Hepatocyte (in vitro differentiated cells): Measurements from ENCODE around the gene LLGL2. TPM values are rescaled to one million over a fixed set of nuclear protein-coding genes. Genes with fewer than 3 reads are reported as not detected.
A peak's percentile ranks its signal among the peaks of the same experiment; 100 is the strongest.

Experiments used
- DNase-seq: peaks from one replicate; pipeline ENCODE4 v3.0.0-alpha.2; 2016; ENCODE audit warnings: low spot score
- H2AFZ ChIP-seq: fragments of 200-600 bp; sonication (generic); 2 replicates; pipeline ENCODE4 v1.6.0; 2016; ENCODE audit warnings: antibody characterized with exemption, mild to moderate bottlenecking
- H3K27ac ChIP-seq: fragments of 200-600 bp; sonication (generic); 2 replicates; pipeline ENCODE4 v1.5.1; 2016; ENCODE audit warnings: mild to moderate bottlenecking
- H3K27me3 ChIP-seq: fragments of 200-600 bp; sonication (generic); 2 replicates; pipeline ENCODE4 v1.6.1; 2016
- H3K36me3 ChIP-seq: fragments of 200-600 bp; sonication (generic); replicated peaks from 2 replicates; pipeline ENCODE4 v1.5.1; 2016; ENCODE audit warnings: low read depth; ENCODE audit not compliant: insufficient read depth
- H3K4me1 ChIP-seq: fragments of 200-600 bp; sonication (generic); 2 replicates; pipeline ENCODE4 v1.5.1; 2016; ENCODE audit warnings: mild to moderate bottlenecking, moderate library complexity; ENCODE audit not compliant: insufficient read depth
- H3K4me2 ChIP-seq: fragments of 200-600 bp; sonication (generic); 2 replicates; pipeline ENCODE4 v1.6.0; 2016
- H3K4me3 ChIP-seq: fragments of 200-600 bp; sonication (generic); 2 replicates; pipeline ENCODE4 v1.5.1; 2016; ENCODE audit warnings: mild to moderate bottlenecking
- H3K79me2 ChIP-seq: fragments of 200-600 bp; sonication (generic); 2 replicates; pipeline ENCODE4 v1.6.0; 2017; ENCODE audit warnings: mild to moderate bottlenecking
- H3K9me2 ChIP-seq: fragments of 200-600 bp; sonication (generic); replicated peaks from 2 replicates; pipeline ENCODE4 v1.6.0; 2017; ENCODE audit warnings: mild to moderate bottlenecking; ENCODE audit not compliant: insufficient read depth
- H3K9me3 ChIP-seq: fragments of 200-600 bp; sonication (generic); 2 replicates; pipeline ENCODE4 v1.5.1; 2016; ENCODE audit warnings: low read depth, mild to moderate bottlenecking
- H4K20me1 ChIP-seq: fragments of 200-600 bp; sonication (generic); 2 replicates; pipeline ENCODE4 v1.6.0; 2016; ENCODE audit warnings: mild to moderate bottlenecking; ENCODE audit not compliant: insufficient read depth, poor library complexity, severe bottlenecking
- EZH2 ChIP-seq: fragments of 200-600 bp; sonication (generic); IDR thresholded peaks from 2 replicates; pipeline ENCODE4 v1.6.1; 2016; ENCODE audit warnings: antibody characterized with exemption, mild to moderate bottlenecking, borderline replicate concordance
- EZH2phosphoT487 ChIP-seq: fragments of 200-600 bp; sonication (generic); IDR thresholded peaks from one replicate; pipeline ENCODE4 v1.6.1; 2018; ENCODE audit warnings: antibody characterized with exemption, mild to moderate bottlenecking, low read depth, moderate library complexity; ENCODE audit not compliant: unreplicated experiment, severe bottlenecking
- WGBS: methylation state at CpG from one replicate; pipeline ENCODE4 v1.1.6; 2016; ENCODE audit warnings: low lambda C conversion rate; ENCODE audit errors: missing lambda C conversion rate; 5-methylcytosine and 5-hydroxymethylcytosine counted together
- polyA plus RNA-seq: library from polyadenylated mRNA; unstranded; fragments of >200 nt; fragmentation: Nextera tagmentation; extraction: Ambion mirVana; gene quantifications from 2 replicates; pipeline ENCODE4 v1.2.1, GENCODE V29; 2016
- total RNA-seq: library from RNA; depleted of rRNA; stranded (reverse); fragments of >200 nt; gene quantifications from 2 replicates; pipeline ENCODE4 v1.2.3, GENCODE V29; 2014
- TF ChIP-seq, protein P1 (sequence below): fragments of 200-600 bp; sonication (generic); IDR thresholded peaks from 2 replicates; pipeline ENCODE4 v1.5.1; 2016; ENCODE audit warnings: antibody characterized with exemption, mild to moderate bottlenecking; ENCODE audit not compliant: poor library complexity

LLGL2 gene
- total and polyA plus RNA-seq, 2 experiments from 2014 or later: 81.8 to 154 TPM

- TF ChIP-seq EZH2phosphoT487 (no peak), EZH2 (no peak)
- TF ChIP-seq, protein P1, sequence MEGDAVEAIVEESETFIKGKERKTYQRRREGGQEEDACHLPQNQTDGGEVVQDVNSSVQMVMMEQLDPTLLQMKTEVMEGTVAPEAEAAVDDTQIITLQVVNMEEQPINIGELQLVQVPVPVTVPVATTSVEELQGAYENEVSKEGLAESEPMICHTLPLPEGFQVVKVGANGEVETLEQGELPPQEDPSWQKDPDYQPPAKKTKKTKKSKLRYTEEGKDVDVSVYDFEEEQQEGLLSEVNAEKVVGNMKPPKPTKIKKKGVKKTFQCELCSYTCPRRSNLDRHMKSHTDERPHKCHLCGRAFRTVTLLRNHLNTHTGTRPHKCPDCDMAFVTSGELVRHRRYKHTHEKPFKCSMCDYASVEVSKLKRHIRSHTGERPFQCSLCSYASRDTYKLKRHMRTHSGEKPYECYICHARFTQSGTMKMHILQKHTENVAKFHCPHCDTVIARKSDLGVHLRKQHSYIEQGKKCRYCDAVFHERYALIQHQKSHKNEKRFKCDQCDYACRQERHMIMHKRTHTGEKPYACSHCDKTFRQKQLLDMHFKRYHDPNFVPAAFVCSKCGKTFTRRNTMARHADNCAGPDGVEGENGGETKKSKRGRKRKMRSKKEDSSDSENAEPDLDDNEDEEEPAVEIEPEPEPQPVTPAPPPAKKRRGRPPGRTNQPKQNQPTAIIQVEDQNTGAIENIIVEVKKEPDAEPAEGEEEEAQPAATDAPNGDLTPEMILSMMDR: no peak
- Histone ChIP-seq H4K20me1 (no peaks in the 10 kb centered on the region), H3K9me3 (no peaks in the 10 kb centered on the region), H3K9me2 (no peaks in the 10 kb centered on the region), H2AFZ (no peak overlapping the region), H3K36me3 (no peaks in the 10 kb centered on the region), H3K4me2 (no peak overlapping the region), H3K27me3 (no peaks in the 10 kb centered on the region), H3K79me2 (no peaks in the 10 kb centered on the region), H3K4me3 (no peak overlapping the region), H3K27ac (no peak overlapping the region), H3K4me1 (no peaks in the 10 kb centered on the region)
- DNase-seq: peak; percentile 3
- 94% methylated on average over 31 of the region's 31 CpGs for WGBS
These were observed 43.1 kb downstream of the LLGL2 start for GRCh38 chr17:75568412-75569255.

GRCh38 chr17:75570034-75570676 is 44.7 kb downstream of the LLGL2 start:
- no peak overlapping the region for H3K4me3 ChIP-seq
- TF ChIP-seq, protein P1: no peak
- no peak for TF ChIP-seq EZH2
- no peak for TF ChIP-seq EZH2phosphoT487
- H2AFZ ChIP-seq: no peak overlapping the region
- no peaks in the 10 kb centered on the region for H4K20me1 ChIP-seq
- DNase-seq: peak; percentile 2
- no peaks in the 10 kb centered on the region for H3K9me3 ChIP-seq
- no peaks in the 10 kb centered on the region for H3K79me2 ChIP-seq
- WGBS: 96% methylated on average over 35 of the region's 35 CpGs
- no peaks in the 10 kb centered on the region for H3K9me2 ChIP-seq
- no peak overlapping the region for H3K27ac ChIP-seq
- H3K36me3 ChIP-seq: no peaks in the 10 kb centered on the region
- H3K4me1 ChIP-seq: no peaks in the 10 kb centered on the region
- H3K27me3 ChIP-seq: no peaks in the 10 kb centered on the region
- H3K4me2 ChIP-seq: no peak overlapping the region

DNA sequence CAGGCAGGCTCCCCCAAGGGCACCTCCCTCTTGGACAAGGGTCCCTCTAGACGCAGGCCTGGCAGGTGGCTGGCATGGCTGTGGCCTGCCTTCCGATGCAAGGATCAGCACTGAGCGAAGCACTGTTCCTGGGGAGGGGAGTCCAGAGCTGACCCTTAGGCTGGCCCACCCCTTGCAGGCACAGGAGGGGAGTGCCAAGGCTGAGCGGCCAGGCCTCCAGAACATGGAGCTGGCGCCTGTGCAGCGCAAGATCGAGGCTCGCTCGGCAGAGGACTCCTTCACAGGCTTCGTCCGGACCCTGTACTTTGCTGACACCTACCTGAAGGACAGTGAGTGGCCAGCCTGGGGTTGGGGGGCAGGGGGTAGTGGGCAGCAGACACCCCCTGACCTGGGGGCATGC is 45.3 kb downstream of the LLGL2 start:
- Histone ChIP-seq H3K9me3 (no peaks in the 10 kb centered on the region), H3K9me2 (no peaks in the 10 kb centered on the region), H3K27ac (no peak overlapping the region), H3K4me1 (no peaks in the 10 kb centered on the region), H3K36me3 (no peaks in the 10 kb centered on the region), H3K27me3 (no peaks in the 10 kb centered on the region), H4K20me1 (no peaks in the 10 kb centered on the region), H3K4me2 (no peak overlapping the region), H3K4me3 (no peak overlapping the region), H2AFZ (no peak overlapping the region), H3K79me2 (no peaks in the 10 kb centered on the region)
- 93% methylated on average over 8 of the region's 11 CpGs for WGBS
- TF ChIP-seq, protein P1: no peak
- no peak for TF ChIP-seq EZH2
- DNase-seq: peak; percentile 2
